ENCODE measurements around the gene KATNAL2. TPM values are rescaled to one million over a fixed set of nuclear protein-coding genes. Genes with fewer than 3 reads are reported as not detected.

Gene KATNAL2
- total and polyA plus RNA-seq, 2 donors from 2014 or later, result 6.9 to 13.4 TPM

DNA sequence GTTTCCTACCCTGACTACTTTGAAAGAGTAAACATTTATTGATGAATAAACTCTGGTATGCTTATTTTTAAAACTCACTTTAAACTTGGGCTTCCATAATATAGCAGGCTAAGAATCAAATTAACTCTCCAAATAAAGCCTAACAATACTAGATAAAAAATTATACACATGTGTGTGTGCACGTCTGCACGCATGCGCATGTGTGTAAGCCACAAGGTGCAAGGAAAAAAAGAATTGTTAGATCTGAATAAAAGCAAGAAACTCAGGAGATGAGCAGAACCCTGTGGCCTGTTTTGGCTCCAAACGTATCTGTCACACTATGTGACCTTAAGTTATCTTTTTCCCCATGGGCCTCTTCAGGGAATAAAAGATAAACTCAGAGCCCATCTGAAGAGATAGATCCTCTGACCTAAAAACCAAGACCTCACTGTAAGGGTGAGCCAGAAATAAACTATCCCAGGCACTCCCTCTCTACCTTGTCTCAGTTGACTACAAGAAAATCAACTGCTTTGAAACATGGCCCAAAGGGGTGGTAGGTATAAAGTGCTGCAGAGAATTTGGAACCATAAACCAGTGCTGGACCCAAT, 226.6 kb downstream of the KATNAL2 start:
- no peak for DNase-seq
- no peaks in the 10 kb centered on the region for H3K9me3 ChIP-seq (ENCODE audit: control insufficient read depth in 2 of 3, insufficient read depth in 1 of 3, low read length in 3 of 3)
- TF ChIP-seq, protein P1, sequence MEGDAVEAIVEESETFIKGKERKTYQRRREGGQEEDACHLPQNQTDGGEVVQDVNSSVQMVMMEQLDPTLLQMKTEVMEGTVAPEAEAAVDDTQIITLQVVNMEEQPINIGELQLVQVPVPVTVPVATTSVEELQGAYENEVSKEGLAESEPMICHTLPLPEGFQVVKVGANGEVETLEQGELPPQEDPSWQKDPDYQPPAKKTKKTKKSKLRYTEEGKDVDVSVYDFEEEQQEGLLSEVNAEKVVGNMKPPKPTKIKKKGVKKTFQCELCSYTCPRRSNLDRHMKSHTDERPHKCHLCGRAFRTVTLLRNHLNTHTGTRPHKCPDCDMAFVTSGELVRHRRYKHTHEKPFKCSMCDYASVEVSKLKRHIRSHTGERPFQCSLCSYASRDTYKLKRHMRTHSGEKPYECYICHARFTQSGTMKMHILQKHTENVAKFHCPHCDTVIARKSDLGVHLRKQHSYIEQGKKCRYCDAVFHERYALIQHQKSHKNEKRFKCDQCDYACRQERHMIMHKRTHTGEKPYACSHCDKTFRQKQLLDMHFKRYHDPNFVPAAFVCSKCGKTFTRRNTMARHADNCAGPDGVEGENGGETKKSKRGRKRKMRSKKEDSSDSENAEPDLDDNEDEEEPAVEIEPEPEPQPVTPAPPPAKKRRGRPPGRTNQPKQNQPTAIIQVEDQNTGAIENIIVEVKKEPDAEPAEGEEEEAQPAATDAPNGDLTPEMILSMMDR (IDR thresholded peaks at IDR 0.05; ENCODE audit: borderline replicate concordance, extremely low read depth, insufficient read depth), result no peak
- no peak for FAIRE-seq
- no peak overlapping the region for H3K9ac ChIP-seq (ENCODE audit: low read length in 3 of 3)
- H3K27me3 ChIP-seq (ENCODE audit: control insufficient read depth, insufficient read depth, low read length), result no peaks in the 10 kb centered on the region
- no peak overlapping the region for H3K27ac ChIP-seq (ENCODE audit: low read depth in 2 of 2, low read length in 2 of 2)
- H3K4me1 ChIP-seq (ENCODE audit: control insufficient read depth in 2 of 3, insufficient read depth in 2 of 3, low read depth in 1 of 3, low read length in 3 of 3), result peaks cover 0 to 3% (median 0%) of the 10 kb centered on the region in 3 donors
- no peaks in the 10 kb centered on the region for H3K36me3 ChIP-seq (ENCODE audit: control insufficient read depth in 2 of 3, insufficient read depth in 3 of 3, low read length in 3 of 3)
- no peak overlapping the region for H3K4me3 ChIP-seq (ENCODE audit: low read length in 3 of 3)
- intact Hi-C loops (cut with DNase I), result no loop called here

DNA sequence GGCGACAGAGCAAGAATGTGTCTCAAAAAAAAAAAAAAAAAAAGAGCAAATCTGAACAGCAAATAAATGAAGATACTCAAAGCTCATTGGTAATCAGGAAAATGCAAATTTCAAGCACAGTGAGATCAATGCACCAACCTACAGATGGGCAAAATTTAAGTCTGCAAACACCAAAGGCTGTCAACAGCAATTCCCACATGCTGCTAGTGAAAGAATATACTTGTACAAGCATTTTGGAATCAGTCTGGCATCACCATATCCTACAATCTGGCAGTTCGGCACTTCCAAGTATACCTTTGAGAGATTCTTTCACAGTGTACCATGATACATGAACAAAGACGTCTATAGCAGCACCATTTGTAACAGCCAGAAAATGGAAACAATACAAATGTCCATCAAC, 228.8 kb downstream of the KATNAL2 start:
- intact Hi-C loops (cut with DNase I), result no loop called here
- H3K4me3 ChIP-seq (ENCODE audit: low read length in 3 of 3), result no peak overlapping the region

DNA sequence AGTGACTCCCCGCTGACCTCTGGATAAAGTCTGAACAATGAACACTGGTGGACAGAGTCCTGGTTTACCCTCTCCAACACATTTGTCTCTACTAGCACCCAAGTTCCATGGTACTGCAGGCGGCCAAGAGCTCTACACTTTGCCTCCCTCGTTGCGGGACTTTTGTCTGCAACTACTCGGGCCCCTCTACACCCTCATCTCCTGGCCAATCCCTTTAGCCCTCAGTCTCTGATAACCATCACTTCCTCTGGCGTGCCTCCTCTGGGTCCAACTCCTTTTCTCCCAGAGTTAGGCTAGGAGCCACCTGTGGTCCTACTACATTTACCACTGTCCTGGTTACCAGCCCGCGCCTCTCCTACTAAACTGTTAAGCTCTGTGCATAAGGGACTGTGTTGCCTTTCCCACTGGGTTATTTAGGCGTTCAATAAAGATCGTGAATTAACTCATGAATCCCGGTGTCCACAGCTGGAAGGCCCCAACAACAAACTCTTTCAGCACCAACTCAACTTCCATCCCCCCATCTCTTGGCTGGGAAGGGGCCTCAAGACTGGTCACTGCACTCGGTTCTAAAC, 232.1 kb downstream of the KATNAL2 start:
- no peak for FAIRE-seq
- Histone ChIP-seq H3K36me3 (ENCODE audit: control insufficient read depth in 2 of 3, insufficient read depth in 3 of 3, low read length in 3 of 3) (no peaks in the 10 kb centered on the region), H3K9ac (ENCODE audit: low read length in 3 of 3) (peak overlapping the region; percentile 85 to 95 (median 88)), H3K4me1 (ENCODE audit: control insufficient read depth in 2 of 3, insufficient read depth in 2 of 3, low read depth in 1 of 3, low read length in 3 of 3) (peaks cover 3 to 15% (median 9%) of the 10 kb centered on the region in 3 donors), H3K27me3 (ENCODE audit: control insufficient read depth, insufficient read depth, low read length) (no peaks in the 10 kb centered on the region), H3K4me3 (ENCODE audit: low read length in 3 of 3) (peak overlapping the region; percentile 90 to 99 (median 98)), H3K27ac (ENCODE audit: low read depth in 2 of 2, low read length in 2 of 2) (peak overlapping the region; percentile 88 to 92), H3K9me3 (ENCODE audit: control insufficient read depth in 2 of 3, insufficient read depth in 1 of 3, low read length in 3 of 3) (no peaks in the 10 kb centered on the region)
- intact Hi-C loops (cut with DNase I), result no loop called here
- TF ChIP-seq, protein P1 (IDR thresholded peaks at IDR 0.05; ENCODE audit: borderline replicate concordance, extremely low read depth, insufficient read depth), result no peak
- DNase-seq, result peak in 2 of 5 donors; percentile 7 to 19

More for the DNA sequence above, 228.8 kb downstream of the KATNAL2 start:
- Histone ChIP-seq H3K9ac (ENCODE audit: low read length in 3 of 3) (no peak overlapping the region), H3K27me3 (ENCODE audit: control insufficient read depth, insufficient read depth, low read length) (no peaks in the 10 kb centered on the region), H3K36me3 (ENCODE audit: control insufficient read depth in 2 of 3, insufficient read depth in 3 of 3, low read length in 3 of 3) (no peaks in the 10 kb centered on the region), H3K4me1 (ENCODE audit: control insufficient read depth in 2 of 3, insufficient read depth in 2 of 3, low read depth in 1 of 3, low read length in 3 of 3) (peaks cover 3 to 11% (median 8%) of the 10 kb centered on the region in 3 donors), H3K9me3 (ENCODE audit: control insufficient read depth in 2 of 3, insufficient read depth in 1 of 3, low read length in 3 of 3) (no peaks in the 10 kb centered on the region), H3K27ac (ENCODE audit: low read depth in 2 of 2, low read length in 2 of 2) (no peak overlapping the region)
- FAIRE-seq, result no peak
- no peak for DNase-seq
- TF ChIP-seq, protein P1 (IDR thresholded peaks at IDR 0.05; ENCODE audit: borderline replicate concordance, extremely low read depth, insufficient read depth), result no peak
